ENCODE results near the gene MMP14. TPM values are rescaled to one million over a fixed set of nuclear protein-coding genes. Genes with fewer than 3 reads are reported as not detected.

Gene MMP14
- total and polyA plus RNA-seq, 2 of the 13 experiments (the other 11 are each of a cell fraction or from before 2014, with no cell fraction given): 5.2 to 9.8 TPM

DNA sequence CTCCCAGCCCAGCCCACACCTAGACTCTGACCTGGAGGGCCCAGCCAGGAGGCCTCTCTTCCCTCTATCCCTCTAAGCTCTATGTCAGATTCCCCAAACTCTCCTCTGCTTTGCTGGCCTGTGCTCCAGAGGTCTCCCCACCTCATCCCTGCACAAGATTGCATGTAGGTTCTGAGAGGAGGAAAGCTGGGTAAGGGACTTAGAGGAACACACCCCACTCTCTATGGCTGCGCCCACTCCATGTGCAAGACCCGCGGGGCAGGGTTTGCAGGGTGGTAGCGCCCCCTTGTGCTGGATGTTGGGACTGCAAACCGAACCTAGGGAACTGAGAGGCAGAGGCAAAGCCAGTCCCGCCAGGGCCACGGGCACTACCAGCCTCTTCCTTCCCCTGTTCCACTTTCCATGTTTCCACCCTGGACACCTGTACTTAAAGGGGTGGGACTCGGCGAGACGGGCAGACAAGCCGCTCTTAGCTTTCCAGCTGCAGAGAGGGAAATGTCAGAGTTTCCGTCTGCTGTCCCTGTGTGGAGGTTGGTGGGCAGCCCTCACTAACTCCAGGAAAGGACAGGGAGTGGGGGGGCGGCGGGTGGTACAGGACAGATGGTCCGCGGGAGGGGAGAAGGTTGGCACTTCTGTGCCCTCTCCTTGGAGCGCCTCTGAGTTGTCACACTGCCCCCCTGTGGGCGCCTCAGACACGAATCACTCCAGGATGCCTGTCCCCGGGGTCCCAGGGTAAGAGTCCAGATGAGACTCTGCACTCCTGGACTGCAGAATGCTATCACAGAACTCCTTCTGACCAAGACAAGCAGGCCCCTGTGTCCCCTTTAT, 16.8 kb downstream of the MMP14 start (continued):
- no peak for TF ChIP-seq MAFK (conservative IDR thresholded peaks at IDR 0.05 in 1 of 2, IDR thresholded peaks at IDR 0.05 in 1 of 2; ENCODE audit: low read length in 2 of 2)
- TF ChIP-seq ZNF558 (CRISPR knock-in tag; IDR thresholded peaks at IDR 0.05; ENCODE audit: borderline replicate concordance): peak; percentile 73; the same call in 1 of the 2 replicates
- peak; percentile 69 for TF ChIP-seq PHF8 (CRISPR knock-in tag; IDR thresholded peaks at IDR 0.05)
- peak; percentile 98 for TF ChIP-seq ZBTB7B (CRISPR knock-in tag; IDR thresholded peaks at IDR 0.05)
- peak; percentile 86; the same call in 1 of the 2 replicates for TF ChIP-seq ZZZ3 (CRISPR knock-in tag; IDR thresholded peaks at IDR 0.05; ENCODE audit: borderline replicate concordance)
- TF ChIP-seq ZNF766 (CRISPR knock-in tag; IDR thresholded peaks at IDR 0.05; ENCODE audit: borderline replicate concordance): no peak
- no peak for TF ChIP-seq SKIL (CRISPR knock-in tag; IDR thresholded peaks at IDR 0.05; ENCODE audit: borderline replicate concordance)
- TF ChIP-seq ZXDC (CRISPR knock-in tag; IDR thresholded peaks at IDR 0.05): peak; percentile 60; the same call in 1 of the 2 replicates
- TF ChIP-seq, protein P1, sequence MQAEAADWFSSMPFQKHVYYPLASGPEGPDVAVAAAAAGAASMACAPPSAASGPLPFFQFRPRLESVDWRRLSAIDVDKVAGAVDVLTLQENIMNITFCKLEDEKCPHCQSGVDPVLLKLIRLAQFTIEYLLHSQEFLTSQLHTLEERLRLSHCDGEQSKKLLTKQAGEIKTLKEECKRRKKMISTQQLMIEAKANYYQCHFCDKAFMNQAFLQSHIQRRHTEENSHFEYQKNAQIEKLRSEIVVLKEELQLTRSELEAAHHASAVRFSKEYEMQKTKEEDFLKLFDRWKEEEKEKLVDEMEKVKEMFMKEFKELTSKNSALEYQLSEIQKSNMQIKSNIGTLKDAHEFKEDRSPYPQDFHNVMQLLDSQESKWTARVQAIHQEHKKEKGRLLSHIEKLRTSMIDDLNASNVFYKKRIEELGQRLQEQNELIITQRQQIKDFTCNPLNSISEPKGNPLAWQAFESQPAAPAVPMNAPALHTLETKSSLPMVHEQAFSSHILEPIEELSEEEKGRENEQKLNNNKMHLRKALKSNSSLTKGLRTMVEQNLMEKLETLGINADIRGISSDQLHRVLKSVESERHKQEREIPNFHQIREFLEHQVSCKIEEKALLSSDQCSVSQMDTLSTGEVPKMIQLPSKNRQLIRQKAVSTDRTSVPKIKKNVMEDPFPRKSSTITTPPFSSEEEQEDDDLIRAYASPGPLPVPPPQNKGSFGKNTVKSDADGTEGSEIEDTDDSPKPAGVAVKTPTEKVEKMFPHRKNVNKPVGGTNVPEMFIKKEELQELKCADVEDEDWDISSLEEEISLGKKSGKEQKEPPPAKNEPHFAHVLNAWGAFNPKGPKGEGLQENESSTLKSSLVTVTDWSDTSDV (CRISPR knock-in tag; IDR thresholded peaks at IDR 0.05): peak; percentile 82
- peak; percentile 70; the same call in 1 of the 2 replicates for TF ChIP-seq SP4 (CRISPR knock-in tag; IDR thresholded peaks at IDR 0.05)
- TF ChIP-seq HOXA3 (CRISPR knock-in tag; IDR thresholded peaks at IDR 0.05): peak; percentile 35
- no peak for TF ChIP-seq PLRG1 (conservative IDR thresholded peaks at IDR 0.05)
- peak; percentile 89 for TF ChIP-seq ZFP36L1 (CRISPR knock-in tag; IDR thresholded peaks at IDR 0.05)
- TF ChIP-seq ELF4 (CRISPR knock-in tag; IDR thresholded peaks at IDR 0.05; ENCODE audit: borderline replicate concordance): peak; percentile 74; the same call in 1 of the 2 replicates
- TF ChIP-seq, protein P2, sequence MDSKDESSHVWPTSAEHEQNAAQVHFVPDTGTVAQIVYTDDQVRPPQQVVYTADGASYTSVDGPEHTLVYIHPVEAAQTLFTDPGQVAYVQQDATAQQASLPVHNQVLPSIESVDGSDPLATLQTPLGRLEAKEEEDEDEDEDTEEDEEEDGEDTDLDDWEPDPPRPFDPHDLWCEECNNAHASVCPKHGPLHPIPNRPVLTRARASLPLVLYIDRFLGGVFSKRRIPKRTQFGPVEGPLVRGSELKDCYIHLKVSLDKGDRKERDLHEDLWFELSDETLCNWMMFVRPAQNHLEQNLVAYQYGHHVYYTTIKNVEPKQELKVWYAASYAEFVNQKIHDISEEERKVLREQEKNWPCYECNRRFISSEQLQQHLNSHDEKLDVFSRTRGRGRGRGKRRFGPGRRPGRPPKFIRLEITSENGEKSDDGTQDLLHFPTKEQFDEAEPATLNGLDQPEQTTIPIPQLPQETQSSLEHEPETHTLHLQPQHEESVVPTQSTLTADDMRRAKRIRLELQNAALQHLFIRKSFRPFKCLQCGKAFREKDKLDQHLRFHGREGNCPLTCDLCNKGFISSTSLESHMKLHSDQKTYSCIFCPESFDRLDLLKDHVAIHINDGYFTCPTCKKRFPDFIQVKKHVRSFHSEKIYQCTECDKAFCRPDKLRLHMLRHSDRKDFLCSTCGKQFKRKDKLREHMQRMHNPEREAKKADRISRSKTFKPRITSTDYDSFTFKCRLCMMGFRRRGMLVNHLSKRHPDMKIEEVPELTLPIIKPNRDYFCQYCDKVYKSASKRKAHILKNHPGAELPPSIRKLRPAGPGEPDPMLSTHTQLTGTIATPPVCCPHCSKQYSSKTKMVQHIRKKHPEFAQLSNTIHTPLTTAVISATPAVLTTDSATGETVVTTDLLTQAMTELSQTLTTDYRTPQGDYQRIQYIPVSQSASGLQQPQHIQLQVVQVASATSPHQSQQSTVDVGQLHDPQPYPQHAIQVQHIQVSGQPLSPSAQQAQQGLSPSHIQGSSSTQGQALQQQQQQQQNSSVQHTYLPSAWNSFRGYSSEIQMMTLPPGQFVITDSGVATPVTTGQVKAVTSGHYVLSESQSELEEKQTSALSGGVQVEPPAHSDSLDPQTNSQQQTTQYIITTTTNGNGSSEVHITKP (CRISPR knock-in tag; IDR thresholded peaks at IDR 0.05; ENCODE audit: low read depth): peak; percentile 95
- no peak for TF ChIP-seq TEAD2 (CRISPR knock-in tag; IDR thresholded peaks at IDR 0.05)
- TF ChIP-seq PAWR (CRISPR knock-in tag; IDR thresholded peaks at IDR 0.05; ENCODE audit: borderline replicate concordance): no peak
